MCF 10A (cell line): ENCODE results near the gene FAM20B. TPM values are rescaled to one million over a fixed set of nuclear protein-coding genes. Genes with fewer than 3 reads are reported as not detected.

ENCODE experiments used
- BruUV-seq: library from RNA; stranded (reverse); fragments of 400-500 nt; replicated peaks from 2 replicates; lab custom pipeline; 2021; lab: Mats Ljungman, UMichigan
- CTCF ChIA-PET: fragments of 300-600 bp; sonication (Branson Sonifier 250); formaldehyde crosslinking; extraction: SDS; loops from one replicate; lab custom pipeline; 2021; ENCODE audit warnings: antibody characterized with exemption, inconsistent platforms; lab: Yijun Ruan, JAX
- POLR2A ChIA-PET: fragments of 300-600, 350-650 bp; sonication (Branson Sonifier 250); formaldehyde crosslinking; extraction: SDS; loops from one replicate; lab custom pipeline; 2020; ENCODE audit warnings: antibody characterized with exemption, inconsistent platforms; lab: Yijun Ruan, JAX
- DNase-seq: peaks from one replicate; pipeline ENCODE4 v3.0.0-alpha.2; 2018; ENCODE audit not compliant: unreplicated experiment
- H3K27ac Mint-ChIP-seq: one replicate; pipeline ENCODE4 v1.8.0; 2022; ENCODE audit warnings: mild to moderate bottlenecking, low read depth, mixed read lengths; ENCODE audit not compliant: unreplicated experiment
- H3K27me3 Mint-ChIP-seq: one replicate; pipeline ENCODE4 v1.8.0; 2022; ENCODE audit warnings: mixed read lengths; ENCODE audit not compliant: insufficient read depth, unreplicated experiment
- H3K36me3 Mint-ChIP-seq: one replicate; pipeline ENCODE4 v1.8.0; 2022; ENCODE audit warnings: mild to moderate bottlenecking, moderate library complexity, mixed read lengths; ENCODE audit not compliant: insufficient read depth, unreplicated experiment
- H3K4me1 Mint-ChIP-seq: one replicate; pipeline ENCODE4 v1.8.0; 2022; ENCODE audit warnings: mixed read lengths; ENCODE audit not compliant: insufficient read depth, unreplicated experiment
- H3K4me3 Mint-ChIP-seq: one replicate; pipeline ENCODE4 v1.8.0; 2022; ENCODE audit warnings: mild to moderate bottlenecking, moderate library complexity, mixed read lengths; ENCODE audit not compliant: unreplicated experiment
- H3K9me3 Mint-ChIP-seq: one replicate; pipeline ENCODE4 v1.8.0; 2022; ENCODE audit warnings: mixed read lengths; ENCODE audit not compliant: unreplicated experiment
- CTCF ChIP-seq: fragments of 200-600 bp; IDR thresholded peaks from one replicate; pipeline ENCODE4 v1.8.0; 2022; ENCODE audit warnings: antibody characterized with exemption, mild to moderate bottlenecking; ENCODE audit not compliant: unreplicated experiment
- intact Hi-C: fragments of 100-400 bp; cut with micrococcal nuclease; formaldehyde crosslinking; loops from 2 replicates; pipeline ENCODE4 v1.14.1; 2022
- total RNA-seq: library from RNA; stranded (reverse); gene quantifications from 2 replicates; pipeline ENCODE4 v1.2.3, GENCODE V29; 2022

FAM20B gene
- total RNA-seq, 1 experiment from 2014 or later, result 45.0 TPM

- peak; percentile 85 for DNase-seq
- H3K4me1 Mint-ChIP-seq, result peaks cover 12% of the 10 kb centered on the region
- no peak overlapping the region for H3K27ac Mint-ChIP-seq
- no peak overlapping the region for H3K4me3 Mint-ChIP-seq
- H3K36me3 Mint-ChIP-seq, result peaks cover 4% of the 10 kb centered on the region
- POLR2A ChIA-PET, result interaction anchor here (0.6 to 1.6 kb wide), 5 partner anchors 19 to 755 kb away, joined by 3 to 5 read pairs (median 3); partner anchors contain the start of gene AXDND1
- no peaks in the 10 kb centered on the region for H3K27me3 Mint-ChIP-seq
- intact Hi-C loops, result loop anchor here (1.0 to 2.0 kb wide), 7 partner anchors 114 to 736 kb away; no protein-coding TSS in a partner anchor
- CTCF ChIA-PET, result interaction anchor here (0.6 to 10.0 kb wide), 56 partner anchors 10 to 1050 kb away, joined by 3 to 134 read pairs (median 4); partner anchors contain the start of gene AXDND1
- peak; percentile 86 for TF ChIP-seq CTCF
- BruUV-seq, result no TSS peak
- no peaks in the 10 kb centered on the region for H3K9me3 Mint-ChIP-seq
Observed at GRCh38 chr1:179079113-179079761, 53.5 kb downstream of the FAM20B start.

GRCh38 chr1:179080866-179081686, 55.4 kb downstream of the FAM20B start:
- no peaks in the 10 kb centered on the region for H3K27me3 Mint-ChIP-seq
- peaks cover 12% of the 10 kb centered on the region for H3K4me1 Mint-ChIP-seq
- H3K9me3 Mint-ChIP-seq, result no peaks in the 10 kb centered on the region
- BruUV-seq, result TSS peak; percentile 6
- DNase-seq, result no peak
- CTCF ChIA-PET, result interaction anchor here (0.6 to 10.0 kb wide), 22 partner anchors 11 to 729 kb away, joined by 3 to 134 read pairs (median 5); partner anchors contain the start of gene AXDND1
- POLR2A ChIA-PET, result interaction anchor here (0.7 to 3.3 kb wide), 17 partner anchors 9 to 288 kb away, joined by 3 to 16 read pairs (median 6); partner anchors contain the start of genes AXDND1 and SOAT1
- TF ChIP-seq CTCF, result no peak
- intact Hi-C loops, result no loop called here
- H3K27ac Mint-ChIP-seq, result peak overlapping the region; percentile 98
- H3K36me3 Mint-ChIP-seq, result peaks cover 11% of the 10 kb centered on the region
- H3K4me3 Mint-ChIP-seq, result peak overlapping the region; percentile 99

GRCh38 chr1:179081687-179082332, 56.1 kb downstream of the FAM20B start, which contains the start of gene TOR3A:
TOR3A (plus strand) TSS chr1:179082070; CDS start chr1:179082129, 59 bp downstream.
- peak within 1 kb of the TSS; percentile 98 for H3K27ac Mint-ChIP-seq
- intact Hi-C loops, result loop anchor here (2.0 kb wide), 1 partner anchor 549 kb away; no protein-coding TSS in a partner anchor
- TF ChIP-seq CTCF, result no peak
- ChIA-PET CTCF (interaction anchor here (0.5 to 10.0 kb wide), 21 partner anchors 10 to 728 kb away, joined by 3 to 134 read pairs (median 6); partner anchors contain the start of gene AXDND1), POLR2A (interaction anchor here (0.7 to 3.3 kb wide), 29 partner anchors 8 to 795 kb away, joined by 3 to 16 read pairs (median 4); partner anchors contain the start of genes AXDND1, SOAT1 and TOR1AIP2)
- peak; percentile 95 for DNase-seq
- no peaks in the 10 kb centered on the region for H3K27me3 Mint-ChIP-seq
- no peaks in the 10 kb centered on the region for H3K9me3 Mint-ChIP-seq
- H3K4me1 Mint-ChIP-seq, result peaks cover 12% of the 10 kb centered on the region
- H3K36me3 Mint-ChIP-seq, result peaks cover 16% of the 10 kb centered on the region
- no TSS peak for BruUV-seq
- peak within 1 kb of the TSS; percentile 99 for H3K4me3 Mint-ChIP-seq
